K562 (cell line): ENCODE data around the gene PDCD6IP. TPM values are rescaled to one million over a fixed set of nuclear protein-coding genes. Genes with fewer than 3 reads are reported as not detected.

Source experiments
- ATF1 ChIP-seq, 2 experiments: fragments of 450-650 bp in 1 of 2; IDR thresholded peaks; 2 replicates each; pipeline ENCODE4 v1.6.1; 2016; ENCODE audit warnings: missing compliant biosample characterization in 1 of 2, missing genetic modification characterization in 1 of 2
- FOS ChIP-seq: IDR thresholded peaks from 3 replicates; pipeline ENCODE4 v1.6.1; 2011; ENCODE audit not compliant: insufficient read length; ENCODE audit errors: extremely low read depth
- FOXK2 ChIP-seq, 2 experiments: fragments of 450-650 bp; IDR thresholded peaks in 1 of 2; conservative IDR thresholded peaks in 1 of 2; 2 replicates each; pipeline ENCODE4 v1.6.1; 2016; ENCODE audit warnings: low read depth in 2 of 2, mild to moderate bottlenecking in 1 of 2
- GATA2 ChIP-seq: sonication (generic); formaldehyde crosslinking; IDR thresholded peaks from 2 replicates; pipeline ENCODE4 v1.4.0; 2020; ENCODE audit warnings: mild to moderate bottlenecking, missing genetic modification reagents
- HNRNPUL1 ChIP-seq: fragments of 200-400 bp; formaldehyde crosslinking; IDR thresholded peaks from 2 replicates; pipeline ENCODE4 v1.6.1; 2017; ENCODE audit warnings: low read length
- MCM5 ChIP-seq: fragments of 450-650 bp; IDR thresholded peaks from 2 replicates; pipeline ENCODE4 v1.6.1; 2016; ENCODE audit warnings: low read depth
- PHF21A ChIP-seq: fragments of 450-650 bp; IDR thresholded peaks from 2 replicates; pipeline ENCODE4 v1.6.1; 2017; ENCODE audit warnings: low read depth, borderline replicate concordance
- SREBF1 ChIP-seq: fragments of 150-350 bp; IDR thresholded peaks from 2 replicates; pipeline ENCODE4 v1.6.1; 2014; ENCODE audit warnings: antibody characterized with exemption, low read depth, low read length, borderline replicate concordance
- TAL1 ChIP-seq: fragments of 450-650 bp; IDR thresholded peaks from 2 replicates; pipeline ENCODE4 v1.6.1; 2016; ENCODE audit warnings: mild to moderate bottlenecking
- YY1 ChIP-seq, 3 experiments: IDR thresholded peaks; 2 replicates each; pipeline ENCODE4 v1.6.1; 2011; ENCODE audit warnings: low read length in 2 of 3, mild to moderate bottlenecking in 2 of 3, moderate library complexity in 2 of 3, borderline replicate concordance in 1 of 3, control low read depth in 1 of 3, low read depth in 1 of 3; ENCODE audit not compliant: insufficient read depth in 3 of 3, insufficient replicate concordance in 2 of 3, control insufficient read depth in 1 of 3, insufficient read length in 1 of 3; ENCODE audit errors: extremely low read depth in 1 of 3
- ZNF134 ChIP-seq: fragments of 250-450 bp; sonication (Bioruptor Pico); conservative IDR thresholded peaks from 2 replicates; pipeline ENCODE4 v1.4.0; 2020
- polyA plus RNA-seq, 8 experiments: library from polyadenylated mRNA; depleted of rRNA in 4 of 8; stranded (reverse) in 5 of 8; unstranded in 3 of 8; fragments of >200 nt; fragmentation: Nextera tagmentation in 2 of 8; fragmentation: Illumina TruSeq in 1 of 8; extraction: Ambion mirVana in 2 of 8; extraction: Trizol in 1 of 8; gene quantifications; 2 replicates each; pipeline versions ENCODE4 v1.2.1 to v1.2.3, GENCODE V29; 2011 to 2014; ENCODE audit warnings: inconsistent platforms in 1 of 8, missing spikeins in 1 of 8
- total RNA-seq, 7 experiments: library from RNA; depleted of rRNA in 6 of 7; stranded (reverse); fragments of >200 nt in 6 of 7; fragmentation: Illumina TruSeq in 2 of 7; extraction: Trizol in 2 of 7; gene quantifications; 2 replicates each; pipeline versions ENCODE4 v1.2.1 to v1.2.3, GENCODE V29; 2011 to 2021; ENCODE audit warnings: low replicate concordance in 1 of 7
- TF ChIP-seq, protein P1 (sequence below): sonication (generic); formaldehyde crosslinking; IDR thresholded peaks from 2 replicates; pipeline ENCODE4 v1.8.0; 2022; ENCODE audit warnings: mild to moderate bottlenecking, missing genetic modification reagents, borderline replicate concordance
- TF ChIP-seq, protein P2 (sequence below), 2 experiments: fragments of 450-650 bp in 1 of 2; sonication (generic) in 1 of 2; formaldehyde crosslinking; conservative IDR thresholded peaks; 2 replicates each; pipeline versions ENCODE4 v1.4.0 to v1.8.1; 2020 to 2022; ENCODE audit warnings: mild to moderate bottlenecking in 1 of 2, missing genetic modification reagents in 1 of 2
- TF ChIP-seq, protein P3 (sequence below): sonication (generic); formaldehyde crosslinking; IDR thresholded peaks from 2 replicates; pipeline ENCODE4 v1.8.1; 2023; ENCODE audit warnings: mild to moderate bottlenecking, missing genetic modification reagents
- TF ChIP-seq, protein P4 (sequence below): sonication (generic); formaldehyde crosslinking; IDR thresholded peaks from 2 replicates; pipeline ENCODE4 v1.8.0; 2023; ENCODE audit warnings: mild to moderate bottlenecking, missing genetic modification reagents
- TF ChIP-seq, protein P5 (sequence below), 3 experiments: fragments of 200-800 bp in 1 of 3; sonication (Bioruptor generic) in 1 of 3; sonication (generic) in 1 of 3; formaldehyde crosslinking in 1 of 3; IDR thresholded peaks; 2 replicates each; pipeline versions ENCODE4 v1.6.1 to v1.8.0; 2016 to 2022; ENCODE audit warnings: mild to moderate bottlenecking in 2 of 3, missing compliant biosample characterization in 2 of 3, missing genetic modification characterization in 2 of 3, missing genetic modification reagents in 1 of 3

PDCD6IP gene
- total and polyA plus RNA-seq, 9 of the 15 experiments (the other 6 are each of a cell fraction or from before 2014, with no cell fraction given): 40.2 to 302 (median 122) TPM

DNA sequence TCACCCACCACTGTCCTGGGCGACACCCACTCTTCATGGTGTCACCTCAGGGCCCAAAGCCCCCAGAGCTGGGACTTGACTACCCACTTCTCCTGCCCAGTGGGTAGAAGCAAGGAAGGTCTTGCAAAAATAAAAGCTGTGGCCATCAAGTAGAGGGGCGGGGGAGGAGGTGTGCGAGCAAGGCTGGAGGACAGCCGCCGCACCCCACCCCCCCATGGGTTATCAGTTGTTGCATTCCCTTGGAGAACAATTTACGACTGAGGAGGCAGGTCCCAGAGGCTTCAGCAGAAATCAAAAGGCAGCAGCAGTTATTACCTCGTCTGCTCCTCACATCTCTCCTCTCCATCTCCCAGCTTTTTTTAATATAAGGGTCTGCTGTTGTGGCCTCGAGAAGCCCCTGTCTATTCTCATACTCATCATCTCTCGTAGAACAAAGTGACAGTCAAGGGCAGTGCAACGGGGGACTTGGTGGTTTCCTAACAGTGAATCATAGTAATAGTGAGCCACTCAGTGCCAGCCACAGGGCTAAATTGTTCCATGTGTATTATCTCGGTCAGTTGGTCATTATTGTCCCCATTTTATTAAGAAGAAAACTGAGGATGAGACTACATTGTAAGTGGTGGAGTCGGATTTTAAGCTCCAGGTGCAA, 116.4 kb downstream of the PDCD6IP start (continued):
- no peak for TF ChIP-seq YY1 (IDR thresholded peaks at IDR 0.05; ENCODE audit: borderline replicate concordance in 1 of 3, control insufficient read depth in 1 of 3, extremely low read depth in 1 of 3, insufficient read depth in 3 of 3, insufficient read length in 1 of 3, insufficient replicate concordance in 2 of 3, low read depth in 1 of 3, low read length in 2 of 3)
- no peak for TF ChIP-seq FOXK2 (conservative IDR thresholded peaks at IDR 0.05 in 1 of 2, IDR thresholded peaks at IDR 0.05 in 1 of 2; ENCODE audit: low read depth in 2 of 2)
- TF ChIP-seq PHF21A: peak; percentile 71; the same call in 1 of the 2 replicates
- no peak for TF ChIP-seq FOS
- peak; percentile 64 for TF ChIP-seq GATA2 (CRISPR knock-in tag)
- TF ChIP-seq ZNF134: no peak
- TF ChIP-seq, protein P1, sequence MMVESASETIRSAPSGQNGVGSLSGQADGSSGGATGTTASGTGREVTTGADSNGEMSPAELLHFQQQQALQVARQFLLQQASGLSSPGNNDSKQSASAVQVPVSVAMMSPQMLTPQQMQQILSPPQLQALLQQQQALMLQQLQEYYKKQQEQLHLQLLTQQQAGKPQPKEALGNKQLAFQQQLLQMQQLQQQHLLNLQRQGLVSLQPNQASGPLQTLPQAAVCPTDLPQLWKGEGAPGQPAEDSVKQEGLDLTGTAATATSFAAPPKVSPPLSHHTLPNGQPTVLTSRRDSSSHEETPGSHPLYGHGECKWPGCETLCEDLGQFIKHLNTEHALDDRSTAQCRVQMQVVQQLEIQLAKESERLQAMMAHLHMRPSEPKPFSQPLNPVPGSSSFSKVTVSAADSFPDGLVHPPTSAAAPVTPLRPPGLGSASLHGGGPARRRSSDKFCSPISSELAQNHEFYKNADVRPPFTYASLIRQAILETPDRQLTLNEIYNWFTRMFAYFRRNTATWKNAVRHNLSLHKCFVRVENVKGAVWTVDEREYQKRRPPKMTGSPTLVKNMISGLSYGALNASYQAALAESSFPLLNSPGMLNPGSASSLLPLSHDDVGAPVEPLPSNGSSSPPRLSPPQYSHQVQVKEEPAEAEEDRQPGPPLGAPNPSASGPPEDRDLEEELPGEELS: no peak
- TF ChIP-seq, protein P2, sequence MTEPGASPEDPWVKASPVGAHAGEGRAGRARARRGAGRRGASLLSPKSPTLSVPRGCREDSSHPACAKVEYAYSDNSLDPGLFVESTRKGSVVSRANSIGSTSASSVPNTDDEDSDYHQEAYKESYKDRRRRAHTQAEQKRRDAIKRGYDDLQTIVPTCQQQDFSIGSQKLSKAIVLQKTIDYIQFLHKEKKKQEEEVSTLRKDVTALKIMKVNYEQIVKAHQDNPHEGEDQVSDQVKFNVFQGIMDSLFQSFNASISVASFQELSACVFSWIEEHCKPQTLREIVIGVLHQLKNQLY (CRISPR knock-in tag; conservative IDR thresholded peaks at IDR 0.05): no peak
- no peak for TF ChIP-seq MCM5
- TF ChIP-seq, protein P3, sequence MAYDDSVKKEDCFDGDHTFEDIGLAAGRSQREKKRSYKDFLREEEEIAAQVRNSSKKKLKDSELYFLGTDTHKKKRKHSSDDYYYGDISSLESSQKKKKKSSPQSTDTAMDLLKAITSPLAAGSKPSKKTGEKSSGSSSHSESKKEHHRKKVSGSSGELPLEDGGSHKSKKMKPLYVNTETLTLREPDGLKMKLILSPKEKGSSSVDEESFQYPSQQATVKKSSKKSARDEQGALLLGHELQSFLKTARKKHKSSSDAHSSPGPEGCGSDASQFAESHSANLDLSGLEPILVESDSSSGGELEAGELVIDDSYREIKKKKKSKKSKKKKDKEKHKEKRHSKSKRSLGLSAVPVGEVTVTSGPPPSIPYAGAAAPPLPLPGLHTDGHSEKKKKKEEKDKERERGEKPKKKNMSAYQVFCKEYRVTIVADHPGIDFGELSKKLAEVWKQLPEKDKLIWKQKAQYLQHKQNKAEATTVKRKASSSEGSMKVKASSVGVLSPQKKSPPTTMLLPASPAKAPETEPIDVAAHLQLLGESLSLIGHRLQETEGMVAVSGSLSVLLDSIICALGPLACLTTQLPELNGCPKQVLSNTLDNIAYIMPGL (CRISPR knock-in tag): no peak
- no peak for TF ChIP-seq ATF1 (CRISPR knock-in tag; IDR thresholded peaks at IDR 0.05)
- TF ChIP-seq ATF1 (tag; IDR thresholded peaks at IDR 0.05): peak; percentile 30; the same call in 1 of the 2 replicates
- TF ChIP-seq, protein P4, sequence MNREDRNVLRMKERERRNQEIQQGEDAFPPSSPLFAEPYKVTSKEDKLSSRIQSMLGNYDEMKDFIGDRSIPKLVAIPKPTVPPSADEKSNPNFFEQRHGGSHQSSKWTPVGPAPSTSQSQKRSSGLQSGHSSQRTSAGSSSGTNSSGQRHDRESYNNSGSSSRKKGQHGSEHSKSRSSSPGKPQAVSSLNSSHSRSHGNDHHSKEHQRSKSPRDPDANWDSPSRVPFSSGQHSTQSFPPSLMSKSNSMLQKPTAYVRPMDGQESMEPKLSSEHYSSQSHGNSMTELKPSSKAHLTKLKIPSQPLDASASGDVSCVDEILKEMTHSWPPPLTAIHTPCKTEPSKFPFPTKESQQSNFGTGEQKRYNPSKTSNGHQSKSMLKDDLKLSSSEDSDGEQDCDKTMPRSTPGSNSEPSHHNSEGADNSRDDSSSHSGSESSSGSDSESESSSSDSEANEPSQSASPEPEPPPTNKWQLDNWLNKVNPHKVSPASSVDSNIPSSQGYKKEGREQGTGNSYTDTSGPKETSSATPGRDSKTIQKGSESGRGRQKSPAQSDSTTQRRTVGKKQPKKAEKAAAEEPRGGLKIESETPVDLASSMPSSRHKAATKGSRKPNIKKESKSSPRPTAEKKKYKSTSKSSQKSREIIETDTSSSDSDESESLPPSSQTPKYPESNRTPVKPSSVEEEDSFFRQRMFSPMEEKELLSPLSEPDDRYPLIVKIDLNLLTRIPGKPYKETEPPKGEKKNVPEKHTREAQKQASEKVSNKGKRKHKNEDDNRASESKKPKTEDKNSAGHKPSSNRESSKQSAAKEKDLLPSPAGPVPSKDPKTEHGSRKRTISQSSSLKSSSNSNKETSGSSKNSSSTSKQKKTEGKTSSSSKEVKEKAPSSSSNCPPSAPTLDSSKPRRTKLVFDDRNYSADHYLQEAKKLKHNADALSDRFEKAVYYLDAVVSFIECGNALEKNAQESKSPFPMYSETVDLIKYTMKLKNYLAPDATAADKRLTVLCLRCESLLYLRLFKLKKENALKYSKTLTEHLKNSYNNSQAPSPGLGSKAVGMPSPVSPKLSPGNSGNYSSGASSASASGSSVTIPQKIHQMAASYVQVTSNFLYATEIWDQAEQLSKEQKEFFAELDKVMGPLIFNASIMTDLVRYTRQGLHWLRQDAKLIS (CRISPR knock-in tag): no peak
- no peak for TF ChIP-seq SREBF1
- no peak for TF ChIP-seq HNRNPUL1
- peak; percentile 69 for TF ChIP-seq TAL1
- TF ChIP-seq, protein P5, sequence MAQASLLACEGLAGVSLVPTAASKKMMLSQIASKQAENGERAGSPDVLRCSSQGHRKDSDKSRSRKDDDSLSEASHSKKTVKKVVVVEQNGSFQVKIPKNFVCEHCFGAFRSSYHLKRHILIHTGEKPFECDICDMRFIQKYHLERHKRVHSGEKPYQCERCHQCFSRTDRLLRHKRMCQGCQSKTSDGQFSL (CRISPR knock-in tag; IDR thresholded peaks at IDR 0.05): peak; percentile 99
- TF ChIP-seq, protein P5 (tag; IDR thresholded peaks at IDR 0.05): peak in 1 of 2 experiments; percentile 95; a peak in 2 of 4 replicates
